HUES48 (cell line): ENCODE results near the gene ANO6.
A peak's percentile ranks its signal among the peaks of the same experiment; 100 is the strongest.
"Not testable (repeated sequence)": the region's sequence is repeated elsewhere in the genome, so short reads cannot be mapped to it uniquely, and the experiment has no call there.

Source experiments
- H3K27ac ChIP-seq: one replicate; pipeline ENCODE4 v1.7.0; 2013; ENCODE audit warnings: low read depth, low read length, inconsistent platforms
- H3K27me3 ChIP-seq: 2 replicates; pipeline ENCODE4 v1.6.1; 2013; ENCODE audit warnings: mild to moderate bottlenecking, low read length; ENCODE audit not compliant: control insufficient read depth, insufficient read depth
- H3K36me3 ChIP-seq: 2 replicates; pipeline ENCODE4 v1.6.1; 2013; ENCODE audit warnings: low read length; ENCODE audit not compliant: control insufficient read depth, insufficient read depth
- H3K4me1 ChIP-seq: 2 replicates; pipeline ENCODE4 v1.6.1; 2013; ENCODE audit warnings: mild to moderate bottlenecking, low read length; ENCODE audit not compliant: control insufficient read depth, insufficient read depth
- H3K4me3 ChIP-seq: 2 replicates; pipeline ENCODE4 v1.5.1; 2013; ENCODE audit warnings: mild to moderate bottlenecking, low read depth, low read length
- H3K9ac ChIP-seq: 2 replicates; pipeline ENCODE4 v1.6.1; 2013; ENCODE audit warnings: mild to moderate bottlenecking, low read depth, low read length, moderate library complexity
- H3K9me3 ChIP-seq: 2 replicates; pipeline ENCODE4 v1.6.1; 2013; ENCODE audit warnings: low read length; ENCODE audit not compliant: control insufficient read depth, insufficient read depth

The ANO6 gene

GRCh38 chr12:45244561-45245343, 28.9 kb downstream of the ANO6 start:
- Histone ChIP-seq H3K27me3 (no peaks in the 10 kb centered on the region), H3K27ac (no peak overlapping the region), H3K9ac (no peak overlapping the region), H3K9me3 (no peaks in the 10 kb centered on the region), H3K36me3 (no peaks in the 10 kb centered on the region), H3K4me3 (no peak overlapping the region), H3K4me1 (peaks cover 15% of the 10 kb centered on the region)

- Histone ChIP-seq H3K27ac (no peak overlapping the region), H3K27me3 (no peaks in the 10 kb centered on the region), H3K9me3 (no peaks in the 10 kb centered on the region), H3K9ac (no peak overlapping the region), H3K36me3 (no peaks in the 10 kb centered on the region), H3K4me3 (no peak overlapping the region), H3K4me1 (peaks cover 15% of the 10 kb centered on the region)
These were observed 30.3 kb downstream of the ANO6 start for GRCh38 chr12:45246236-45246635.

- Histone ChIP-seq H3K9me3 (no peaks in the 10 kb centered on the region), H3K27me3 (no peaks in the 10 kb centered on the region), H3K4me1 (peaks cover 15% of the 10 kb centered on the region), H3K9ac (no peak overlapping the region), H3K27ac (no peak overlapping the region), H3K36me3 (no peaks in the 10 kb centered on the region), H3K4me3 (no peak overlapping the region)
These were observed 31.7 kb downstream of the ANO6 start for GRCh38 chr12:45247589-45247988.

GRCh38 chr12:45248095-45248494, 32.2 kb downstream of the ANO6 start:
- no peak overlapping the region for H3K27ac ChIP-seq
- peaks cover 15% of the 10 kb centered on the region for H3K4me1 ChIP-seq
- no peak overlapping the region for H3K9ac ChIP-seq
- no peaks in the 10 kb centered on the region for H3K27me3 ChIP-seq
- no peaks in the 10 kb centered on the region for H3K36me3 ChIP-seq
- H3K9me3 ChIP-seq, result no peaks in the 10 kb centered on the region
- no peak overlapping the region for H3K4me3 ChIP-seq

GRCh38 chr12:45254254-45254653, 38.4 kb downstream of the ANO6 start:
- H3K27me3 ChIP-seq, result no peaks in the 10 kb centered on the region
- H3K9me3 ChIP-seq, result no peaks in the 10 kb centered on the region
- no peak overlapping the region for H3K27ac ChIP-seq

GRCh38 chr12:45256721-45257120, 40.8 kb downstream of the ANO6 start:
- H3K36me3 ChIP-seq, result no peaks in the 10 kb centered on the region
- no peak overlapping the region for H3K4me3 ChIP-seq
- no peak overlapping the region for H3K27ac ChIP-seq
- H3K9ac ChIP-seq, result no peak overlapping the region
- peaks cover 20% of the 10 kb centered on the region for H3K4me1 ChIP-seq
- no peaks in the 10 kb centered on the region for H3K9me3 ChIP-seq
- no peaks in the 10 kb centered on the region for H3K27me3 ChIP-seq

More at GRCh38 chr12:45254254-45254653, 38.4 kb downstream of the ANO6 start:
- Histone ChIP-seq H3K4me1 (peaks cover 12% of the 10 kb centered on the region), H3K9ac (no peak overlapping the region), H3K4me3 (no peak overlapping the region), H3K36me3 (no peaks in the 10 kb centered on the region)

GRCh38 chr12:45257185-45257930, 41.5 kb downstream of the ANO6 start:
- Histone ChIP-seq H3K9ac (no peak overlapping the region), H3K27me3 (no peaks in the 10 kb centered on the region), H3K4me3 (no peak overlapping the region), H3K4me1 (peaks cover 20% of the 10 kb centered on the region), H3K9me3 (no peaks in the 10 kb centered on the region), H3K36me3 (no peaks in the 10 kb centered on the region), H3K27ac (no peak overlapping the region)

GRCh38 chr12:45259675-45260074, 43.8 kb downstream of the ANO6 start:
- Histone ChIP-seq H3K27me3 (no peaks in the 10 kb centered on the region), H3K4me1 (peaks cover 20% of the 10 kb centered on the region), H3K4me3 (no peak overlapping the region), H3K9me3 (no peaks in the 10 kb centered on the region), H3K27ac (peak overlapping the region; percentile 32), H3K9ac (no peak overlapping the region), H3K36me3 (no peaks in the 10 kb centered on the region)

GRCh38 chr12:45260104-45260815, 44.4 kb downstream of the ANO6 start:
- Histone ChIP-seq H3K27me3 (no peaks in the 10 kb centered on the region), H3K9ac (no peak overlapping the region), H3K4me1 (peaks cover 20% of the 10 kb centered on the region), H3K9me3 (no peaks in the 10 kb centered on the region), H3K27ac (peak overlapping the region; percentile 32), H3K36me3 (no peaks in the 10 kb centered on the region), H3K4me3 (no peak overlapping the region)

- peaks cover 20% of the 10 kb centered on the region for H3K4me1 ChIP-seq
- H3K4me3 ChIP-seq, result no peak overlapping the region
- no peaks in the 10 kb centered on the region for H3K9me3 ChIP-seq
- no peak overlapping the region for H3K27ac ChIP-seq
- no peaks in the 10 kb centered on the region for H3K36me3 ChIP-seq
- H3K9ac ChIP-seq, result no peak overlapping the region
- no peaks in the 10 kb centered on the region for H3K27me3 ChIP-seq
These were observed 45.0 kb downstream of the ANO6 start for GRCh38 chr12:45260854-45261253.

- not testable (repeated sequence) for H3K27ac ChIP-seq, H3K4me3 ChIP-seq, H3K36me3 ChIP-seq, H3K9ac ChIP-seq, H3K27me3 ChIP-seq, H3K9me3 ChIP-seq
- peaks cover 13% of the 10 kb centered on the region for H3K4me1 ChIP-seq
These were observed 46.3 kb downstream of the ANO6 start for GRCh38 chr12:45262185-45262584.
